Upper lobe of left lung (tissue), 4 donors: ENCODE measurements around the gene CACYBP.

ENCODE experiments used
- CTCF ChIP-seq, 6 experiments: fragments of 450-650 bp in 4 of 6; fragments of 200-600 bp in 2 of 6; sonication (generic) in 2 of 6; IDR thresholded peaks; one replicate each; pipeline ENCODE4 v1.5.1; 2016 to 2019; ENCODE audit warnings: antibody characterized with exemption in 6 of 6
- POLR2AphosphoS5 ChIP-seq, 2 donors: sonication (generic); formaldehyde crosslinking; IDR thresholded peaks; one replicate each; pipeline ENCODE4 v1.5.1; 2017; ENCODE audit warnings: antibody characterized with exemption in 2 of 2

GRCh38 chr1:175054736-175055135 lies 55.0 kb downstream of the CACYBP start:
- TF ChIP-seq CTCF (IDR thresholded peaks at IDR 0.05) (no peak), POLR2AphosphoS5 (IDR thresholded peaks at IDR 0.05) (no peak)
